H9 (cell line): ENCODE data around the gene DHX35. TPM values are rescaled to one million over a fixed set of nuclear protein-coding genes. Genes with fewer than 3 reads are reported as not detected.

ENCODE experiments used
- DNase-seq: peaks from one replicate; pipeline ENCODE4 v3.0.0-alpha.2; 2017
- H2AFZ ChIP-seq: one replicate; pipeline ENCODE4 v1.6.1; 2013; ENCODE audit warnings: mild to moderate bottlenecking, low read length, control low read depth, moderate library complexity
- H2AK5ac ChIP-seq: 2 replicates; pipeline ENCODE4 v1.6.1; 2013; ENCODE audit warnings: low read length, control low read depth, mixed read lengths; ENCODE audit not compliant: insufficient read length
- H2BK120ac ChIP-seq: one replicate; pipeline ENCODE4 v1.6.1; 2013; ENCODE audit warnings: low read depth, mild to moderate bottlenecking, low read length, control low read depth, inconsistent platforms; ENCODE audit not compliant: poor library complexity, severe bottlenecking
- H2BK12ac ChIP-seq: 2 replicates; pipeline ENCODE4 v1.6.1; 2013; ENCODE audit warnings: low read length, control low read depth, mixed read lengths, low read depth; ENCODE audit not compliant: insufficient read length
- H2BK15ac ChIP-seq: 2 replicates; pipeline ENCODE4 v1.6.1; 2013; ENCODE audit warnings: low read depth, low read length, control low read depth
- H2BK20ac ChIP-seq: one replicate; pipeline ENCODE4 v1.6.1; 2013; ENCODE audit warnings: low read depth, mild to moderate bottlenecking, low read length, control low read depth, inconsistent platforms; ENCODE audit not compliant: poor library complexity, severe bottlenecking
- H2BK5ac ChIP-seq: 2 replicates; pipeline ENCODE4 v1.6.1; 2013; ENCODE audit warnings: low read length, control low read depth, mixed read lengths; ENCODE audit not compliant: insufficient read length
- H3K14ac ChIP-seq: 2 replicates; pipeline ENCODE4 v1.6.1; 2013; ENCODE audit warnings: low read length, control low read depth; ENCODE audit not compliant: insufficient read depth
- H3K18ac ChIP-seq: 2 replicates; pipeline ENCODE4 v1.6.1; 2013; ENCODE audit warnings: low read depth, mild to moderate bottlenecking, mixed read lengths, low read length, control low read depth; ENCODE audit not compliant: insufficient read length
- H3K23ac ChIP-seq: 2 replicates; pipeline ENCODE4 v1.6.1; 2013; ENCODE audit warnings: low read length, control low read depth, mixed read lengths, low read depth; ENCODE audit not compliant: insufficient read length
- H3K23me2 ChIP-seq: 2 replicates; pipeline ENCODE4 v1.6.1; 2013; ENCODE audit warnings: low read depth, mild to moderate bottlenecking, mixed read lengths, low read length, control low read depth; ENCODE audit not compliant: insufficient read length, poor library complexity, severe bottlenecking
- H3K27ac ChIP-seq: 2 replicates; pipeline ENCODE4 v1.5.1; 2013; ENCODE audit warnings: low read length, control low read depth, mixed read lengths, low read depth; ENCODE audit not compliant: insufficient read length
- H3K27me3 ChIP-seq: 2 replicates; pipeline ENCODE4 v1.6.1; 2013; ENCODE audit warnings: low read length, control low read depth, inconsistent platforms; ENCODE audit not compliant: insufficient read depth
- H3K4ac ChIP-seq: 2 replicates; pipeline ENCODE4 v1.6.1; 2013; ENCODE audit warnings: low read depth, mild to moderate bottlenecking, control low read depth, inconsistent platforms, low read length, moderate library complexity
- H3K4me1 ChIP-seq: 2 replicates; pipeline ENCODE4 v1.6.1; 2013; ENCODE audit warnings: low read length, control low read depth, inconsistent platforms; ENCODE audit not compliant: insufficient read depth
- H3K4me2 ChIP-seq: 2 replicates; pipeline ENCODE4 v1.6.1; 2013; ENCODE audit warnings: low read length, control low read depth, mixed read lengths; ENCODE audit not compliant: insufficient read length, insufficient read depth
- H3K56ac ChIP-seq: 2 replicates; pipeline ENCODE4 v1.6.1; 2013; ENCODE audit warnings: low read depth, mild to moderate bottlenecking, mixed read lengths, low read length, control low read depth; ENCODE audit not compliant: insufficient read length
- H3K79me1 ChIP-seq: 2 replicates; pipeline ENCODE4 v1.6.1; 2013; ENCODE audit warnings: low read depth, mild to moderate bottlenecking, moderate library complexity, low read length, control low read depth, inconsistent platforms; ENCODE audit not compliant: insufficient read depth, poor library complexity, severe bottlenecking
- H3K79me2 ChIP-seq: 2 replicates; pipeline ENCODE4 v1.6.1; 2013; ENCODE audit warnings: low read length, control low read depth, inconsistent platforms; ENCODE audit not compliant: insufficient read depth
- H3K9ac ChIP-seq: 2 replicates; pipeline ENCODE4 v1.6.1; 2013; ENCODE audit warnings: low read length, control low read depth, mixed read lengths; ENCODE audit not compliant: insufficient read length; ENCODE audit errors: extremely low read depth
- H3K9me3 ChIP-seq: one replicate; pipeline ENCODE4 v1.6.1; 2013; ENCODE audit warnings: low read depth, low read length, inconsistent platforms; ENCODE audit not compliant: control insufficient read depth
- H3T11ph ChIP-seq: one replicate; pipeline ENCODE4 v1.6.1; 2013; ENCODE audit warnings: mild to moderate bottlenecking, low read length, control low read depth, inconsistent platforms
- H4K20me1 ChIP-seq: one replicate; pipeline ENCODE4 v1.6.1; 2013; ENCODE audit not compliant: control insufficient read depth, insufficient read length, insufficient read depth
- H4K5ac ChIP-seq: 2 replicates; pipeline ENCODE4 v1.6.1; 2013; ENCODE audit warnings: low read depth, mild to moderate bottlenecking, mixed read lengths, low read length, control low read depth; ENCODE audit not compliant: insufficient read length
- H4K8ac ChIP-seq: replicated peaks from 2 replicates; pipeline ENCODE4 v1.6.1; 2013; ENCODE audit warnings: low read length, control low read depth, mixed read lengths, low read depth; ENCODE audit not compliant: insufficient read length
- H4K91ac ChIP-seq: 2 replicates; pipeline ENCODE4 v1.6.1; 2013; ENCODE audit warnings: low read depth, mild to moderate bottlenecking, moderate library complexity, mixed read lengths, low read length, control low read depth; ENCODE audit not compliant: insufficient read length
- H3K27ac Mint-ChIP-seq, 3 experiments: 2 replicates in 2 of 3; 3 replicates in 1 of 3; pipeline ENCODE4 v1.8.0; 2020 to 2021; ENCODE audit warnings: mixed read lengths in 3 of 3, mild to moderate bottlenecking in 1 of 3, moderate library complexity in 1 of 3
- H3K27me3 Mint-ChIP-seq: 2 replicates; pipeline ENCODE4 v1.8.0; 2021; ENCODE audit warnings: low read depth, mild to moderate bottlenecking, moderate library complexity, mixed read lengths
- H3K36me3 Mint-ChIP-seq, 3 experiments: 2 replicates in 2 of 3; 3 replicates in 1 of 3; pipeline ENCODE4 v1.8.0; 2020 to 2021; ENCODE audit warnings: low read depth in 3 of 3, mixed read lengths in 3 of 3; ENCODE audit not compliant: insufficient read depth in 1 of 3
- H3K4me1 Mint-ChIP-seq, 2 experiments: 2 replicates each; pipeline ENCODE4 v1.8.0; 2020; ENCODE audit warnings: mixed read lengths in 2 of 2
- H3K4me3 Mint-ChIP-seq, 2 experiments: 2 replicates in 1 of 2; 3 replicates in 1 of 2; pipeline ENCODE4 v1.8.0; 2020 to 2021; ENCODE audit warnings: mild to moderate bottlenecking in 2 of 2, mixed read lengths in 2 of 2, moderate library complexity in 1 of 2
- H3K9me3 Mint-ChIP-seq, 2 experiments: 2 replicates in 1 of 2; 3 replicates in 1 of 2; pipeline ENCODE4 v1.8.0; 2020; ENCODE audit warnings: mild to moderate bottlenecking in 2 of 2, mixed read lengths in 2 of 2, moderate library complexity in 1 of 2
- CTCF ChIP-seq: fragments of 200-600 bp; sonication (generic); conservative IDR thresholded peaks from 3 replicates; pipeline ENCODE4 v1.8.0; 2021; ENCODE audit warnings: antibody characterized with exemption, mild to moderate bottlenecking
- WGBS: extraction: QIAGEN DNeasy Blood & Tissue Kit; methylation state at CpG from one replicate; pipeline ENCODE4 v1.1.7; 2013; ENCODE audit warnings: missing lambda C conversion rate, low lambda C conversion rate, mixed read lengths; ENCODE audit not compliant: insufficient read length; ENCODE audit errors: extremely low coverage; 5-methylcytosine and 5-hydroxymethylcytosine counted together
- total RNA-seq: library from RNA; stranded (reverse); gene quantifications from 2 replicates; pipeline ENCODE4 v1.2.1, GENCODE V29; 2021

Gene DHX35
- total RNA-seq, 1 experiment from 2014 or later: 14.4 TPM

GRCh38 chr20:39016506-39016905 lies 54.4 kb downstream of the DHX35 start:
- Histone ChIP-seq H4K20me1 (no peaks in the 10 kb centered on the region), H2BK12ac (no peak overlapping the region), H3K4me1 (no peaks in the 10 kb centered on the region), H3K79me1 (no peaks in the 10 kb centered on the region), H3K79me2 (no peaks in the 10 kb centered on the region), H3K27ac (no peak overlapping the region), H2BK120ac (no peak overlapping the region), H2BK15ac (no peak overlapping the region), H3K56ac (no peak overlapping the region), H3K9ac (no peak overlapping the region), H2AK5ac (no peak overlapping the region), H2BK20ac (no peak overlapping the region), H3K18ac (no peak overlapping the region), H3K4ac (no peak overlapping the region), H4K5ac (no peak overlapping the region), H4K91ac (no peak overlapping the region), H3K27me3 (no peaks in the 10 kb centered on the region), H3T11ph (no peak overlapping the region), H3K14ac (no peak overlapping the region), H3K23me2 (no peaks in the 10 kb centered on the region), H4K8ac (no peak overlapping the region), H2AFZ (no peak overlapping the region), H3K9me3 (no peaks in the 10 kb centered on the region), H2BK5ac (no peak overlapping the region), H3K23ac (no peak overlapping the region), H3K4me2 (no peak overlapping the region)
- H3K27me3 Mint-ChIP-seq: no peaks in the 10 kb centered on the region
- H3K9me3 Mint-ChIP-seq: peaks cover 0 to 4% of the 10 kb centered on the region in 2 experiments; a peak in 1 of 5 replicates
- no peak overlapping the region for H3K4me3 Mint-ChIP-seq
- H3K27ac Mint-ChIP-seq: no peak overlapping the region
- peaks cover 31 to 69% (median 66%) of the 10 kb centered on the region in 3 experiments for H3K36me3 Mint-ChIP-seq
- no peak for DNase-seq
- H3K4me1 Mint-ChIP-seq: peaks cover 3 to 4% of the 10 kb centered on the region in 2 experiments; a peak in 3 of 4 replicates
- no CpG with 5 or more reads among the region's 2 CpGs for WGBS
- no peak for TF ChIP-seq CTCF
